GM12892 (cell line): ENCODE results near the gene DRC7.

Experiments
- POLR2A ChIP-seq: IDR thresholded peaks from 2 replicates; pipeline ENCODE4 v1.6.1; 2011; ENCODE audit warnings: low read depth, low read length, control low read depth
- POLR2AphosphoS5 ChIP-seq: IDR thresholded peaks from 2 replicates; pipeline ENCODE4 v1.6.1; 2011; ENCODE audit warnings: low read depth, low read length, control low read depth
- TAF1 ChIP-seq: IDR thresholded peaks from 2 replicates; pipeline ENCODE4 v1.6.1; 2011; ENCODE audit warnings: low read depth, mild to moderate bottlenecking, control low read depth, low read length, borderline replicate concordance

DNA sequence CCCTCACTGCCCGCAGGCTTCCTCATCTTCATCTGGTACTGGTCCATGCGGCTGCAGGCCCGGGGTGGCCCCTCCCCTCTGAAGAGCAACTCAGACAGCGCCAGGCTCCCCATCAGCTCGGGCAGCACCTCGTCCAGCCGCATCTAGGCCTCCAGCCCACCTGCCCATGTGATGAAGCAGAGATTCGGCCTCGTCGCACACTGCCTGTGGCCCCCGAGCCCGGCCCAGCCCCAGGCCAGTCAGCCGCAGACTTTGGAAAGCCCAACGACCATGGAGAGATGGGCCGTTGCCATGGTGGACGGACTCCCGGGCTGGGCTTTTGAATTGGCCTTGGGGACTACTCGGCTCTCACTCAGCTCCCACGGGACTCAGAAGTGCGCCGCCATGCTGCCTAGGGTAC lies 31.2 kb upstream of the DRC7 start:
- TF ChIP-seq POLR2AphosphoS5 (no peak), POLR2A (no peak), TAF1 (no peak)
